Fibroblast of lung (primary cell): ENCODE results near the gene VWA3B. TPM values are rescaled to one million over a fixed set of nuclear protein-coding genes. Genes with fewer than 3 reads are reported as not detected.

ENCODE experiments used
- DNase-seq, 2 donors: peaks; one replicate each; pipeline versions ENCODE4 v3.0.0 to v3.0.0-alpha.2; 2010; ENCODE audit warnings: low read depth in 2 of 2
- H2AFZ ChIP-seq: 2 replicates; pipeline ENCODE4 v1.5.1; 2012; ENCODE audit warnings: low read length, control low read depth, inconsistent platforms
- H3K27ac ChIP-seq: 2 replicates; pipeline ENCODE4 v1.5.1; 2011; ENCODE audit warnings: low read length, control low read depth; ENCODE audit not compliant: insufficient read depth
- H3K27me3 ChIP-seq: 2 replicates; pipeline ENCODE4 v1.5.1; 2011; ENCODE audit warnings: mild to moderate bottlenecking, low read length; ENCODE audit not compliant: control insufficient read depth, insufficient read depth
- H3K36me3 ChIP-seq: 2 replicates; pipeline ENCODE4 v1.5.1; 2011; ENCODE audit warnings: low read length; ENCODE audit not compliant: control insufficient read depth, insufficient read depth
- H3K4me1 ChIP-seq: 2 replicates; pipeline ENCODE4 v1.5.1; 2011; ENCODE audit warnings: low read length; ENCODE audit not compliant: control insufficient read depth, insufficient read depth; ENCODE audit errors: extremely low read depth
- H3K4me2 ChIP-seq: 2 replicates; pipeline ENCODE4 v1.5.1; 2011; ENCODE audit warnings: low read length, control low read depth; ENCODE audit not compliant: insufficient read depth; ENCODE audit errors: extremely low read depth
- H3K4me3 ChIP-seq, 4 experiments: fragments of 200-600 bp in 1 of 4; sonication (generic) in 1 of 4; replicated peaks in 1 of 4; 2 replicates each; pipeline ENCODE4 v1.5.1; 2011 to 2016; ENCODE audit warnings: low read length in 4 of 4, low read depth in 3 of 4, mild to moderate bottlenecking in 3 of 4, control low read depth in 2 of 4, inconsistent platforms in 1 of 4, mixed read lengths in 1 of 4; ENCODE audit not compliant: insufficient read depth in 1 of 4; ENCODE audit errors: control extremely low read depth in 1 of 4
- H3K79me2 ChIP-seq: 2 replicates; pipeline ENCODE4 v1.5.1; 2012; ENCODE audit warnings: mild to moderate bottlenecking, low read length, inconsistent platforms; ENCODE audit not compliant: control insufficient read depth, insufficient read depth
- H3K9ac ChIP-seq: 2 replicates; pipeline ENCODE4 v1.5.1; 2011; ENCODE audit warnings: mild to moderate bottlenecking, low read length, control low read depth; ENCODE audit not compliant: insufficient read depth
- H3K9me3 ChIP-seq: 2 replicates; pipeline ENCODE4 v1.5.1; 2012; ENCODE audit warnings: low read depth, low read length; ENCODE audit not compliant: control insufficient read depth, insufficient read depth
- H4K20me1 ChIP-seq: 2 replicates; pipeline ENCODE4 v1.5.1; 2011; ENCODE audit warnings: low read length; ENCODE audit not compliant: control insufficient read depth, insufficient read depth; ENCODE audit errors: extremely low read depth
- EZH2 ChIP-seq: IDR thresholded peaks from 2 replicates; pipeline ENCODE4 v1.5.1; 2012; ENCODE audit warnings: low read length, control low read depth, mild to moderate bottlenecking; ENCODE audit errors: missing control alignments
- polyA plus RNA-seq, 2 donors: library from polyadenylated mRNA; depleted of rRNA in 1 of 2; stranded (reverse) in 1 of 2; unstranded in 1 of 2; fragments of >200 nt; gene quantifications; 2 replicates each; pipeline ENCODE4 v1.2.1, GENCODE V29; 2011 to 2012; ENCODE audit warnings: missing spikeins in 1 of 2
- total RNA-seq: library from RNA; depleted of rRNA; stranded (reverse); fragments of >200 nt; gene quantifications from 2 replicates; pipeline ENCODE4 v1.2.1, GENCODE V29; 2014
- TF ChIP-seq, protein P1 (sequence below), 2 donors: IDR thresholded peaks in 1 of 2; conservative IDR thresholded peaks in 1 of 2; 1 replicate in 1 of 2; 2 replicates in 1 of 2; pipeline ENCODE4 v1.5.1; 2011 to 2012; ENCODE audit warnings: low read length in 2 of 2, control low read depth in 1 of 2, inconsistent platforms in 1 of 2, low read depth in 1 of 2, mild to moderate bottlenecking in 1 of 2

The VWA3B gene
- total and polyA plus RNA-seq, 2 donors (not counting 1 experiment from before 2014, with no cell fraction given), result 0.17 TPM; not detected in 1

DNA sequence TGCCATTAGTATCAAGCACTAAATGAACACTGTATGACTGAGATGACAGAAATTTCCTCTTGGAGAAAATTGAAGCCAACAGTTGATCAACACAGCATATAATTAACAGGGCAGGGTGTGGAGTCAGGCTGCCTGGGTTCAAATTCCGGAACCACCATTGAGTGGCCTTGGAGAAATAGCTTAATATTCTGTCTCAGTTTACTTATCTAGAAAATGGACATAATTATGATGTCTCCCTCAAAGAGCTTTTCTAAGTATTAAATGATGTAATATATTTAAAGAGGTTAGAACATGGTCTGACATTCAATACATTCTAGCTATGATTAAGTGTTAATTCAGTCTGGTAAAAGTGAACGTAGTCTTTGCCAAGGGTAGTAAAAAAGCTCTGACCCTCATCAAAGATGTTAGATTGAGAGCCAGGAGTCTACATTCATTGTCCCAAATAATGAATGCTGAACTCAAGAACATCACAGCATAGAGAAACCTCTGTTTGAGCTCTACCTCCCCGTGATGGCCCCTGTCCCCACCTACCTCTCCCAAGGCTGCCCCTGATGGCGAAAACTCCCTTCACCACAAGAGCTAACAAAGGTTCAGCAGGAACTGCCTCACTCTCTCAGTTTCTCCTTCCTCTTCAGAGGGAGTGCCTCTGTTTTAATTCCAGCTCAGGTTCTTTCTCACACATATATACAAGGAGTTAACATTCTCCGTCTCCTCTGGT is 2.7 kb upstream of the VWA3B start:
- H3K27ac ChIP-seq, result no peak overlapping the region
- peaks cover 2% of the 10 kb centered on the region for H3K4me1 ChIP-seq
- H3K4me2 ChIP-seq, result no peak overlapping the region
- TF ChIP-seq EZH2, result no peak
- TF ChIP-seq, protein P1, sequence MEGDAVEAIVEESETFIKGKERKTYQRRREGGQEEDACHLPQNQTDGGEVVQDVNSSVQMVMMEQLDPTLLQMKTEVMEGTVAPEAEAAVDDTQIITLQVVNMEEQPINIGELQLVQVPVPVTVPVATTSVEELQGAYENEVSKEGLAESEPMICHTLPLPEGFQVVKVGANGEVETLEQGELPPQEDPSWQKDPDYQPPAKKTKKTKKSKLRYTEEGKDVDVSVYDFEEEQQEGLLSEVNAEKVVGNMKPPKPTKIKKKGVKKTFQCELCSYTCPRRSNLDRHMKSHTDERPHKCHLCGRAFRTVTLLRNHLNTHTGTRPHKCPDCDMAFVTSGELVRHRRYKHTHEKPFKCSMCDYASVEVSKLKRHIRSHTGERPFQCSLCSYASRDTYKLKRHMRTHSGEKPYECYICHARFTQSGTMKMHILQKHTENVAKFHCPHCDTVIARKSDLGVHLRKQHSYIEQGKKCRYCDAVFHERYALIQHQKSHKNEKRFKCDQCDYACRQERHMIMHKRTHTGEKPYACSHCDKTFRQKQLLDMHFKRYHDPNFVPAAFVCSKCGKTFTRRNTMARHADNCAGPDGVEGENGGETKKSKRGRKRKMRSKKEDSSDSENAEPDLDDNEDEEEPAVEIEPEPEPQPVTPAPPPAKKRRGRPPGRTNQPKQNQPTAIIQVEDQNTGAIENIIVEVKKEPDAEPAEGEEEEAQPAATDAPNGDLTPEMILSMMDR (conservative IDR thresholded peaks at IDR 0.05 in 1 of 2, IDR thresholded peaks at IDR 0.05 in 1 of 2; ENCODE audit: low read depth in 1 of 2, low read length in 2 of 2), result no peak
- H2AFZ ChIP-seq, result no peak overlapping the region
- no peak for DNase-seq
- no peaks in the 10 kb centered on the region for H3K36me3 ChIP-seq
- H3K9ac ChIP-seq, result no peak overlapping the region
- H3K79me2 ChIP-seq, result no peaks in the 10 kb centered on the region
- peaks cover 12% of the 10 kb centered on the region for H3K27me3 ChIP-seq
- H4K20me1 ChIP-seq, result no peaks in the 10 kb centered on the region
- H3K4me3 ChIP-seq, result no peak overlapping the region
- no peaks in the 10 kb centered on the region for H3K9me3 ChIP-seq

DNA sequence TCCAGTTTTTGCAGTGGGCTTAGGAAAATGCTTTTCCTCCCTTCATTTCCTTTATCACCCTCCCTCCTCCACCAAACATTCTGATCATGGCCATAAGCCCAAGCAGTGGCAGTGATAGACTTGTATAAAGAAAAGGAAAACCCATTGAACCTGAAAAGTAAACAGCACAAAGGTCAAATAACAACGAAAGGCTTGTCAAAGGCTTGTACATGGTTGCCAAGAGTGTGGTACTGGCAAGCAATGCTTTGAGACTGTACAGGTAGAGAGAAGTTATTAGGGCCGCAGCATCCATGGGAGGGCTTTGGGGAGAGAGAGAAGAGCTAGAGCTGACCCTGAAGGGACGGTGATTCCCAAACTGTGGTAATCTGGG is 2.1 kb upstream of the VWA3B start:
- Histone ChIP-seq H3K9ac (no peak overlapping the region), H3K4me2 (no peak overlapping the region), H3K4me1 (peaks cover 2% of the 10 kb centered on the region), H3K9me3 (no peaks in the 10 kb centered on the region), H3K27me3 (peaks cover 12% of the 10 kb centered on the region), H2AFZ (no peak overlapping the region), H3K79me2 (no peaks in the 10 kb centered on the region), H3K4me3 (no peak overlapping the region), H3K36me3 (no peaks in the 10 kb centered on the region), H4K20me1 (no peaks in the 10 kb centered on the region), H3K27ac (no peak overlapping the region)
- TF ChIP-seq, protein P1 (conservative IDR thresholded peaks at IDR 0.05 in 1 of 2, IDR thresholded peaks at IDR 0.05 in 1 of 2; ENCODE audit: low read depth in 1 of 2, low read length in 2 of 2), result no peak
- no peak for TF ChIP-seq EZH2
- DNase-seq, result no peak

DNA sequence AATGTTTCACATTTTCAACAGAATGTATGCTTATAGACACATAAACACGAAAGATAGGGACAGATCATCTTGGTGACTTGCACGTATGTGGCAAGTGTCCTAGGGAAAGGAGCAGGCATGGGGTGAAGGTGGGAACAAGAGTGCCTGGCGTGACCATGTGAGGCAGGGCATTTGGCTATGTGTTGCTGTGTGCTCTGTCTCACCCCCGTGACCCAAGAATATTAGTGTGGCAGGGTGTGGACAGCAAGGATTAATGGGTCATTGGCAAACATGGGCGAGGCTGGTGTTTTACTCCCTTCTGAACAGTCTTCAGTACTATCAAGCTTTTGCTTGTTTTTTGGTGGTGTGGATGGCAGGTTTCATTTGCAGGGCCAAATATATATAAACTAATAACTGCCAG is 1.3 kb upstream of the VWA3B start:
- no peaks in the 10 kb centered on the region for H3K9me3 ChIP-seq
- H4K20me1 ChIP-seq, result no peaks in the 10 kb centered on the region
- peaks cover 2% of the 10 kb centered on the region for H3K4me1 ChIP-seq
- no peak overlapping the region for H3K27ac ChIP-seq
- no peak for DNase-seq
- TF ChIP-seq, protein P1 (conservative IDR thresholded peaks at IDR 0.05 in 1 of 2, IDR thresholded peaks at IDR 0.05 in 1 of 2; ENCODE audit: low read depth in 1 of 2, low read length in 2 of 2), result no peak
- TF ChIP-seq EZH2, result no peak
- H3K79me2 ChIP-seq, result no peaks in the 10 kb centered on the region
- no peak overlapping the region for H3K4me3 ChIP-seq
- no peak overlapping the region for H3K9ac ChIP-seq
- H3K36me3 ChIP-seq, result no peaks in the 10 kb centered on the region
- no peak overlapping the region for H2AFZ ChIP-seq
- no peak overlapping the region for H3K4me2 ChIP-seq
- peaks cover 12% of the 10 kb centered on the region for H3K27me3 ChIP-seq
